ENCODE measurements around the gene EEF2K. TPM values are rescaled to one million over a fixed set of nuclear protein-coding genes. Genes with fewer than 3 reads are reported as not detected.

EEF2K gene
- total RNA-seq, 4 donors from 2014 or later, result 42.8 to 90.8 (median 50.3) TPM

GRCh38 chr16:22189473-22190080 is 16.5 kb upstream of the EEF2K start:
- H3K27ac ChIP-seq, result peak overlapping the region; percentile 93 to 99 (median 96)
- H3K4me3 ChIP-seq, result peak overlapping the region; percentile 43 to 76 (median 63)
- no peak for TF ChIP-seq CTCF (IDR thresholded peaks at IDR 0.05)
- TF ChIP-seq EP300 (IDR thresholded peaks at IDR 0.05), result no peak
- no peak for TF ChIP-seq POLR2A (IDR thresholded peaks at IDR 0.05)
- H3K27me3 ChIP-seq, result no peaks in the 10 kb centered on the region
- no peaks in the 10 kb centered on the region for H3K9me3 ChIP-seq
- no peaks in the 10 kb centered on the region for H3K36me3 ChIP-seq
- 3 to 6% methylated on average over 18 of the region's 18 CpGs for WGBS, 2 donors
- H3K4me1 ChIP-seq, result peaks cover 0 to 41% (median 31%) of the 10 kb centered on the region in 4 donors
- peak; percentile 48 to 55 for DNase-seq (ENCODE audit: low spot score in 2 of 2)

GRCh38 chr16:22190081-22190775 is 15.8 kb upstream of the EEF2K start:
- Histone ChIP-seq H3K36me3 (no peaks in the 10 kb centered on the region), H3K9me3 (no peaks in the 10 kb centered on the region), H3K4me3 (peak overlapping the region; percentile 43 to 76 (median 63)), H3K4me1 (peaks cover 0 to 43% (median 31%) of the 10 kb centered on the region in 4 donors), H3K27me3 (no peaks in the 10 kb centered on the region), H3K27ac (peak overlapping the region; percentile 93 to 99 (median 96))
- TF ChIP-seq EP300 (IDR thresholded peaks at IDR 0.05) (peak; percentile 45 to 90), CTCF (IDR thresholded peaks at IDR 0.05) (peak in 1 of 5 experiments; percentile 31), POLR2A (IDR thresholded peaks at IDR 0.05) (peak; percentile 39 to 87)
- WGBS, 2 donors, result 0% methylated on average over 42 to 48 of the region's 72 CpGs
- peak; percentile 100 for DNase-seq (ENCODE audit: low spot score in 2 of 2)

- peaks cover 0 to 46% (median 33%) of the 10 kb centered on the region in 4 donors for H3K4me1 ChIP-seq
- H3K36me3 ChIP-seq, result no peaks in the 10 kb centered on the region
- H3K27ac ChIP-seq, result peak overlapping the region; percentile 93 to 99 (median 96)
- no peaks in the 10 kb centered on the region for H3K9me3 ChIP-seq
- peak overlapping the region; percentile 26 to 62 (median 54) for H3K4me3 ChIP-seq
- 1% methylated on average over 43 of the region's 43 CpGs for WGBS, 2 donors
- DNase-seq (ENCODE audit: low spot score in 2 of 2), result peak; percentile 100
- no peaks in the 10 kb centered on the region for H3K27me3 ChIP-seq
- TF ChIP-seq CTCF (IDR thresholded peaks at IDR 0.05) (peak in 2 of 5 experiments; percentile 26 to 29), EP300 (IDR thresholded peaks at IDR 0.05) (peak; percentile 33 to 99), POLR2A (IDR thresholded peaks at IDR 0.05) (peak; percentile 83 to 98)
These were observed 15.1 kb upstream of the EEF2K start for GRCh38 chr16:22190776-22191531.

- no peaks in the 10 kb centered on the region for H3K9me3 ChIP-seq
- H3K27me3 ChIP-seq, result no peaks in the 10 kb centered on the region
- 15 to 18% methylated on average over 9 of the region's 9 CpGs for WGBS, 2 donors
- peaks cover 0 to 52% (median 33%) of the 10 kb centered on the region in 4 donors for H3K4me1 ChIP-seq
- no peaks in the 10 kb centered on the region for H3K36me3 ChIP-seq
- H3K4me3 ChIP-seq, result peak overlapping the region; percentile 26 to 62 (median 54)
- peak overlapping the region; percentile 93 to 99 (median 96) for H3K27ac ChIP-seq
- TF ChIP-seq CTCF (IDR thresholded peaks at IDR 0.05) (no peak), EP300 (IDR thresholded peaks at IDR 0.05) (no peak), POLR2A (IDR thresholded peaks at IDR 0.05) (no peak)
- no peak for DNase-seq (ENCODE audit: low spot score in 2 of 2)
These were observed 14.4 kb upstream of the EEF2K start for GRCh38 chr16:22191532-22192260.

All from tibial nerve (tissue), 4 donors.